Measurements from ENCODE around the gene IFIT5.

GRCh38 chr10:89389254-89389653 is 25.1 kb upstream of the IFIT5 start:
- TF ChIP-seq CTCF (conservative IDR thresholded peaks at IDR 0.05; ENCODE audit: low read length), result peak; percentile 55
- no peak for TF ChIP-seq EZH2phosphoT487 (IDR thresholded peaks at IDR 0.05; ENCODE audit: borderline replicate concordance, low read depth, low read length)
